ENCODE measurements around the gene RASSF1. TPM values are rescaled to one million over a fixed set of nuclear protein-coding genes. Genes with fewer than 3 reads are reported as not detected.

RASSF1 gene
- total RNA-seq, 1 experiment from 2014 or later = 29.6 TPM

DNA sequence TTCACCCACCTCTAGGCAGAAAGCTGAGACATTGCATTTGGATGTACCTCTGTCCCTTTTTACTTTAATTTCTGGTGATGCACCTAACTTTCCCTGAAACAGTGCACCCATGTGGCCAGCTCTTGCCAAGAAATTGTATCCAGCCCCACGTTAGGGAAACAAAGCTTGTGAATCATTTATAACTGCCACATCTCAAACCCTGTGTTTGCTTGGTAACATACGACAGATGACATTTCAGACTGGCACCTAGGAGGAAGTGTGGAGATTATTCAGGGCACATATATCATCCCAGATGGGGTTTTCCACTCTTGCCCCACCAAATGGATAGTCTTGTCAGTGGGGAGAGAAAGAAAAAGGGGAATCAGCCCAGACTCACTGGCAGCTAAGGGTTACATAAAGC lies 12.1 kb upstream of the RASSF1 start:
- Histone ChIP-seq H3K4me2 (ENCODE audit: low read length) (no peak overlapping the region), H4K20me1 (ENCODE audit: insufficient read depth) (no peaks in the 10 kb centered on the region), H3K4me3 (replicated peaks in 1 of 2; ENCODE audit: low read depth in 1 of 2, low read length in 2 of 2) (no peak overlapping the region), H3K4me1 (ENCODE audit: control insufficient read depth in 1 of 2, insufficient read depth in 2 of 2, low read length in 2 of 2) (peaks cover 7 to 37% of the 10 kb centered on the region in 2 experiments; a peak in 3 of 4 replicates), H3K36me3 (ENCODE audit: control insufficient read depth in 1 of 2, insufficient read depth in 2 of 2, low read length in 2 of 2) (peaks cover 13 to 37% of the 10 kb centered on the region in 2 experiments; a peak in 3 of 4 replicates), H3K9me2 (ENCODE audit: insufficient read depth) (no peaks in the 10 kb centered on the region), H2AFZ (ENCODE audit: low read depth, low read length, poor library complexity, severe bottlenecking) (no peak overlapping the region), H3K79me2 (ENCODE audit: insufficient read depth, low read length) (peaks cover 47% of the 10 kb centered on the region), H3K27me3 (ENCODE audit: insufficient read depth, low read length) (no peaks in the 10 kb centered on the region), H3K9ac (ENCODE audit: low read length) (no peak overlapping the region), H3K9me3 (ENCODE audit: control insufficient read depth in 1 of 2, insufficient read depth in 1 of 2, low read depth in 1 of 2, low read length in 2 of 2) (no peaks in the 10 kb centered on the region), H3K27ac (ENCODE audit: low read depth, low read length) (no peak overlapping the region; the same call in 1 of the 2 replicates)
- ChIA-PET CTCF (interaction anchor here (1.0 to 2.0 kb wide), 5 partner anchors 13 to 190 kb away, joined by 3 to 8 read pairs (median 3); no protein-coding TSS in a partner anchor), POLR2A (no interaction called here), RAD21 (ENCODE audit: low non-redundant PET in 1 of 2, low total read pairs in 2 of 2, uncharacterized antibody in 2 of 2, unreplicated experiment in 2 of 2) (no interaction called here)
- TF ChIP-seq, protein P1, sequence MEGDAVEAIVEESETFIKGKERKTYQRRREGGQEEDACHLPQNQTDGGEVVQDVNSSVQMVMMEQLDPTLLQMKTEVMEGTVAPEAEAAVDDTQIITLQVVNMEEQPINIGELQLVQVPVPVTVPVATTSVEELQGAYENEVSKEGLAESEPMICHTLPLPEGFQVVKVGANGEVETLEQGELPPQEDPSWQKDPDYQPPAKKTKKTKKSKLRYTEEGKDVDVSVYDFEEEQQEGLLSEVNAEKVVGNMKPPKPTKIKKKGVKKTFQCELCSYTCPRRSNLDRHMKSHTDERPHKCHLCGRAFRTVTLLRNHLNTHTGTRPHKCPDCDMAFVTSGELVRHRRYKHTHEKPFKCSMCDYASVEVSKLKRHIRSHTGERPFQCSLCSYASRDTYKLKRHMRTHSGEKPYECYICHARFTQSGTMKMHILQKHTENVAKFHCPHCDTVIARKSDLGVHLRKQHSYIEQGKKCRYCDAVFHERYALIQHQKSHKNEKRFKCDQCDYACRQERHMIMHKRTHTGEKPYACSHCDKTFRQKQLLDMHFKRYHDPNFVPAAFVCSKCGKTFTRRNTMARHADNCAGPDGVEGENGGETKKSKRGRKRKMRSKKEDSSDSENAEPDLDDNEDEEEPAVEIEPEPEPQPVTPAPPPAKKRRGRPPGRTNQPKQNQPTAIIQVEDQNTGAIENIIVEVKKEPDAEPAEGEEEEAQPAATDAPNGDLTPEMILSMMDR (IDR thresholded peaks at IDR 0.05 in 2 of 3, conservative IDR thresholded peaks at IDR 0.05 in 1 of 3; ENCODE audit: borderline replicate concordance in 1 of 3, insufficient read depth in 1 of 3, low read depth in 2 of 3, low read length in 2 of 3) = peak in 2 of 3 experiments; percentile 37 to 53; a peak in 3 of 6 replicates
- TF ChIP-seq SRF (IDR thresholded peaks at IDR 0.05; ENCODE audit: low read depth) (no peak), SIN3A (IDR thresholded peaks at IDR 0.05; ENCODE audit: low read depth) (no peak)
- ATAC-seq = no peak
- no TSS peak for BruUV-seq (replicated peaks)
- intact Hi-C loops (cut with micrococcal nuclease) = loop anchor here (10.0 kb wide), 1 partner anchor 1032 kb away; the partner anchor contains the start of gene MANF
- no peak for DNase-seq (ENCODE audit: low read depth, low spot score)

DNA sequence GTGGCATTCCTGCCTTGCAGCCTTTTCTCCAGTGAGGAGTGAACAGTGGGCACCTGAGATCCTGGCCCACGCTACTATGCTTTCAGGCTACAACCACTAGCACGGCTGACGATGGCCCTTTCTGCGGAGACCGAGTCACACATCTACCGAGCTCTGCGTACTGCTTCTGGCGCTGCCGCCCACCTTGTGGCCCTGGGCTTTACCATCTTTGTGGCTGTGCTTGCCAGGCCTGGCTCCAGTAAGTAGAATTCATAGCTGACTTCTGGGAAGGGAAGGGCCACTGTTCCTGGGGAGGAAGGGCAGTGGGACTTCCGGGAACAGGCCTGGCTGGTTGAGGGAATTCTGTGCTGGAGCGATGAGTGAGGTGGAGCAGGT lies 10.7 kb upstream of the RASSF1 start:
- peak; percentile 3; the same call in 1 of the 2 replicates for ATAC-seq
- Histone ChIP-seq H3K9ac (ENCODE audit: low read length) (peak overlapping the region; percentile 72), H3K9me3 (ENCODE audit: control insufficient read depth in 1 of 2, insufficient read depth in 1 of 2, low read depth in 1 of 2, low read length in 2 of 2) (no peaks in the 10 kb centered on the region), H3K27ac (ENCODE audit: low read depth, low read length) (peak overlapping the region; percentile 70), H3K4me1 (ENCODE audit: control insufficient read depth in 1 of 2, insufficient read depth in 2 of 2, low read length in 2 of 2) (peaks cover 3 to 35% of the 10 kb centered on the region in 2 experiments; a peak in 3 of 4 replicates), H3K4me2 (ENCODE audit: low read length) (peak overlapping the region; percentile 91), H3K9me2 (ENCODE audit: insufficient read depth) (no peaks in the 10 kb centered on the region), H3K79me2 (ENCODE audit: insufficient read depth, low read length) (peaks cover 32% of the 10 kb centered on the region), H3K27me3 (ENCODE audit: insufficient read depth, low read length) (no peaks in the 10 kb centered on the region), H3K36me3 (ENCODE audit: control insufficient read depth in 1 of 2, insufficient read depth in 2 of 2, low read length in 2 of 2) (peaks cover 7 to 31% of the 10 kb centered on the region in 2 experiments; a peak in 2 of 4 replicates), H3K4me3 (replicated peaks in 1 of 2; ENCODE audit: low read depth in 1 of 2, low read length in 2 of 2) (peak overlapping the region; percentile 73 to 83), H4K20me1 (ENCODE audit: insufficient read depth) (no peaks in the 10 kb centered on the region), H2AFZ (ENCODE audit: low read depth, low read length, poor library complexity, severe bottlenecking) (no peak overlapping the region)
- intact Hi-C loops (cut with micrococcal nuclease) = loop anchor here (1.0 to 10.0 kb wide), 2 partner anchors 8 to 1033 kb away; partner anchors contain the start of genes MANF and TMEM115
- ChIA-PET RAD21 (ENCODE audit: low non-redundant PET in 1 of 2, low total read pairs in 2 of 2, uncharacterized antibody in 2 of 2, unreplicated experiment in 2 of 2) (no interaction called here), CTCF (no interaction called here), POLR2A (interaction anchor here (0.6 to 2.2 kb wide), 4 partner anchors 11 to 76 kb away, joined by 3 to 21 read pairs (median 7); partner anchors contain the start of genes RASSF1 and TUSC2)
- DNase-seq (ENCODE audit: low read depth, low spot score) = no peak
- TF ChIP-seq POLR2A (IDR thresholded peaks at IDR 0.05; ENCODE audit: borderline replicate concordance, extremely low read depth, insufficient read depth, insufficient read length) (no peak), YY1 (IDR thresholded peaks at IDR 0.05; ENCODE audit: extremely low read depth, insufficient replicate concordance, low read depth, low read length) (no peak), CBX3 (IDR thresholded peaks at IDR 0.05; ENCODE audit: low read depth) (no peak), TCF7L2 (IDR thresholded peaks at IDR 0.05; ENCODE audit: borderline replicate concordance, extremely low read depth, insufficient read depth, insufficient read length) (no peak)
- TF ChIP-seq, protein P1 (IDR thresholded peaks at IDR 0.05 in 2 of 3, conservative IDR thresholded peaks at IDR 0.05 in 1 of 3; ENCODE audit: borderline replicate concordance in 1 of 3, insufficient read depth in 1 of 3, low read depth in 2 of 3, low read length in 2 of 3) = no peak
- TF ChIP-seq, protein P2, sequence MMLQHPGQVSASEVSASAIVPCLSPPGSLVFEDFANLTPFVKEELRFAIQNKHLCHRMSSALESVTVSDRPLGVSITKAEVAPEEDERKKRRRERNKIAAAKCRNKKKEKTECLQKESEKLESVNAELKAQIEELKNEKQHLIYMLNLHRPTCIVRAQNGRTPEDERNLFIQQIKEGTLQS (IDR thresholded peaks at IDR 0.05) = no peak
- no TSS peak for BruUV-seq (replicated peaks)
